Endothelial cell of umbilical vein (primary cell): ENCODE data around the gene RBM33. TPM values are rescaled to one million over a fixed set of nuclear protein-coding genes. Genes with fewer than 3 reads are reported as not detected.

ENCODE experiments used
- BruUV-seq: library from RNA; stranded (reverse); fragments of 400-500 nt; replicated peaks from 2 replicates; lab custom pipeline; 2021; lab: Mats Ljungman, UMichigan
- CTCF ChIA-PET: fragments of 300-600, 350-600 bp; sonication (Branson Sonifier 250); formaldehyde crosslinking; loops from one replicate; lab custom pipeline; 2021; ENCODE audit warnings: antibody characterized with exemption, inconsistent platforms; lab: Charles Lee
- POLR2A ChIA-PET: fragments of 300-600, 350-600 bp; sonication (Branson Sonifier 250); formaldehyde crosslinking; loops from one replicate; lab custom pipeline; 2021; ENCODE audit warnings: antibody characterized with exemption, inconsistent platforms; lab: Charles Lee
- DNase-seq: peaks from one replicate; pipeline ENCODE4 v3.0.0-alpha.2; 2011; ENCODE audit warnings: low read depth, low spot score
- FAIRE-seq: peaks from 2 replicates; lab custom pipeline; 2011; peaks lifted over from hg19 to GRCh38; lab: Jason Lieb, UNC
- H2AFZ ChIP-seq: 2 replicates; pipeline ENCODE4 v1.6.0; 2012; ENCODE audit warnings: low read depth, low read length, control low read depth, inconsistent platforms
- H3K27ac ChIP-seq: 2 replicates; pipeline ENCODE4 v1.5.1; 2011; ENCODE audit warnings: low read depth, mild to moderate bottlenecking, control low read depth, low read length, moderate library complexity; ENCODE audit not compliant: insufficient read depth
- H3K27me3 ChIP-seq, 2 experiments: 2 replicates each; pipeline versions ENCODE4 v1.6.0 to v1.6.1; 2011; ENCODE audit warnings: low read length in 2 of 2, mixed read lengths in 1 of 2; ENCODE audit not compliant: control insufficient read depth in 2 of 2, insufficient read depth in 2 of 2
- H3K36me3 ChIP-seq, 2 experiments: 2 replicates in 1 of 2; 3 replicates in 1 of 2; pipeline ENCODE4 v1.5.1; 2011; ENCODE audit warnings: low read length in 2 of 2, mild to moderate bottlenecking in 1 of 2, moderate library complexity in 1 of 2; ENCODE audit not compliant: control insufficient read depth in 2 of 2, insufficient read depth in 2 of 2; ENCODE audit errors: extremely low read depth in 1 of 2
- H3K4me1 ChIP-seq: 3 replicates; pipeline ENCODE4 v1.5.1; 2011; ENCODE audit warnings: mild to moderate bottlenecking, low read length; ENCODE audit not compliant: control insufficient read depth, insufficient read depth; ENCODE audit errors: extremely low read depth
- H3K4me2 ChIP-seq: 2 replicates; pipeline ENCODE4 v1.6.1; 2011; ENCODE audit warnings: low read length, control low read depth, mixed read lengths; ENCODE audit not compliant: insufficient read depth
- H3K4me3 ChIP-seq, 3 experiments: fragments of 200-600 bp in 1 of 3; sonication (generic), shearing (Covaris generic) in 1 of 3; replicated peaks in 1 of 3; 2 replicates each; pipeline ENCODE4 v1.5.1; 2011 to 2016; ENCODE audit warnings: control low read depth in 3 of 3, low read length in 3 of 3, mild to moderate bottlenecking in 2 of 3, inconsistent platforms in 1 of 3, low read depth in 1 of 3, moderate library complexity in 1 of 3; ENCODE audit not compliant: insufficient read depth in 1 of 3
- H3K79me2 ChIP-seq: 2 replicates; pipeline ENCODE4 v1.6.0; 2012; ENCODE audit warnings: low read length, inconsistent platforms; ENCODE audit not compliant: control insufficient read depth, insufficient read depth
- H3K9ac ChIP-seq: replicated peaks from 2 replicates; pipeline ENCODE3; 2011; ENCODE audit warnings: low read length, control low read depth; ENCODE audit not compliant: insufficient read depth; ENCODE audit errors: extremely low read depth
- H3K9me1 ChIP-seq: replicated peaks from 3 replicates; pipeline ENCODE4 v1.6.0; 2011; ENCODE audit warnings: mild to moderate bottlenecking, low read length; ENCODE audit not compliant: control insufficient read depth, insufficient read depth; ENCODE audit errors: extremely low read depth
- H3K9me3 ChIP-seq: replicated peaks from 2 replicates; pipeline ENCODE4 v1.5.1; 2012; ENCODE audit warnings: low read length, inconsistent platforms; ENCODE audit not compliant: control insufficient read depth, insufficient read depth
- H4K20me1 ChIP-seq: replicated peaks from 2 replicates; pipeline ENCODE3; 2011; ENCODE audit warnings: mild to moderate bottlenecking, low read length; ENCODE audit not compliant: control insufficient read depth, insufficient read depth; ENCODE audit errors: extremely low read depth
- CTCF ChIP-seq, 2 donors: IDR thresholded peaks; 1 replicate in 1 of 2; 2 replicates in 1 of 2; pipeline ENCODE4 v1.5.1; 2011; ENCODE audit warnings: low read length in 2 of 2, mild to moderate bottlenecking in 2 of 2, moderate library complexity in 2 of 2, control low read depth in 1 of 2, inconsistent platforms in 1 of 2, low read depth in 1 of 2; ENCODE audit not compliant: insufficient read depth in 1 of 2; ENCODE audit errors: extremely low read depth in 1 of 2
- EZH2 ChIP-seq: IDR thresholded peaks from 2 replicates; pipeline ENCODE4 v1.6.1; 2012; ENCODE audit warnings: borderline replicate concordance, low read depth, mild to moderate bottlenecking, moderate library complexity, low read length, inconsistent platforms; ENCODE audit not compliant: severe bottlenecking
- FOS ChIP-seq: IDR thresholded peaks from 2 replicates; pipeline ENCODE4 v1.6.1; 2011; ENCODE audit warnings: mild to moderate bottlenecking, low read length, moderate library complexity, borderline replicate concordance; ENCODE audit not compliant: insufficient read depth
- GATA2 ChIP-seq: IDR thresholded peaks from 2 replicates; pipeline ENCODE4 v1.7.0; 2011; ENCODE audit warnings: low read depth, mild to moderate bottlenecking, moderate library complexity, mixed read lengths, low read length; ENCODE audit not compliant: insufficient read length, insufficient read depth
- JUN ChIP-seq: IDR thresholded peaks from 2 replicates; pipeline ENCODE4 v1.6.1; 2011; ENCODE audit warnings: borderline replicate concordance, low read depth; ENCODE audit not compliant: insufficient read length, insufficient read depth
- MAX ChIP-seq: IDR thresholded peaks from 2 replicates; pipeline ENCODE4 v1.6.1; 2011; ENCODE audit not compliant: insufficient read depth, insufficient read length
- MYC ChIP-seq: IDR thresholded peaks from one replicate; pipeline ENCODE4 v1.6.1; 2011; ENCODE audit warnings: mild to moderate bottlenecking, low read depth, low read length
- POLR2A ChIP-seq: IDR thresholded peaks from 2 replicates; pipeline ENCODE4 v1.6.1; 2012; ENCODE audit warnings: low read depth, mild to moderate bottlenecking, control low read depth, low read length
- POLR2AphosphoS5 ChIP-seq: IDR thresholded peaks from 2 replicates; pipeline ENCODE4 v1.6.1; 2012; ENCODE audit warnings: low read depth, mild to moderate bottlenecking, control low read depth, low read length, moderate library complexity; ENCODE audit not compliant: insufficient read depth
- dilution Hi-C: fragments of 300-500 bp; cut with MboI; formaldehyde crosslinking; loops from one replicate; pipeline ENCODE4 v1.15.0; 2019; ENCODE audit warnings: low sequenced_read_pairs; ENCODE audit not compliant: extremely low pct_ligation_motif_present
- intact Hi-C: fragments of 100-400 bp; cut with micrococcal nuclease; formaldehyde crosslinking; loops from one replicate; pipeline ENCODE4 v1.10.0; 2022
- polyA plus RNA-seq, 4 experiments: library from polyadenylated mRNA; depleted of rRNA in 3 of 4; stranded (reverse) in 3 of 4; unstranded in 1 of 4; fragments of >200 nt; gene quantifications; 2 replicates each; pipeline versions ENCODE4 v1.2.1 to v1.2.3, GENCODE V29; 2011 to 2012; ENCODE audit warnings: missing spikeins in 1 of 4
- total RNA-seq: library from RNA; stranded (reverse); gene quantifications from 2 replicates; pipeline ENCODE4 v1.2.3, GENCODE V29; 2021

The RBM33 gene
- total and polyA plus RNA-seq, 2 donors (not counting 3 experiments of a cell fraction or from before 2014, with no cell fraction given) = 16.2 to 68.2 TPM

DNA sequence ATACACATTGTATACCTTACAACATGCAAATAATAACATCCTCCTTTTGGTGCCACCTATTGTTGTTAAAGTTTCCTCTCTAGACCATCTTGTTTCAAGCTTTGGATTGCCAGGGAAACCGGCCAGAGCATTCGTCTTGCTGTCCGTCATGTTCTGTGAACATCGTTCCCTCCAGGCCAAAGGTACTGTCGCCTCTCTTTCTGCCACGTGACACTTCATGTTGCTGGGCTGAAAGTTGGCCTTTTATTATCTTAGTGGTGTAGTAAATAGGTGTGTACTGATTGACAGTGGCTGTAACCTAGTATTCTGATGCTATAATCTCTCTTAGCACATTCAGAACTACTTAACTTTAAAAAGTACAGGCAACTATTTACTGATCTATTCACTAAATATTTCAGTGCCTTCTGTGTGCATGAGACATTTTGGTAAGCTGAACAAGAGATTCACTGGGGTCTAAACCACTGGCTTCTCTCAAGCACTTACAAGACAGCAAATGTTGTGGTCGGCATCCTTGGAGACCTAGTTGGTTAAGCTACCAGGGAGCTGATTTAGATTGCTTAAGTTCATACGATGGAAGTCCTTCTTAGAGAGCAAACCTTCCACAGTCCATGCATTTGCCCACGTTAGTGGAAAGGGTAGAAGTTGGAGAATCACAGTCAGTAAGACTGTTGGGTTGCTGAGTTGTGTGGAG lies 115.4 kb downstream of the RBM33 start:
- TF ChIP-seq MYC (no peak), CTCF (IDR thresholded peaks at IDR 0.05; ENCODE audit: extremely low read depth in 1 of 2, insufficient read depth in 1 of 2, low read depth in 1 of 2, low read length in 2 of 2) (no peak), FOS (no peak)
- Histone ChIP-seq H3K4me2 (no peak overlapping the region), H3K4me3 (no peak overlapping the region), H3K9me3 (no peaks in the 10 kb centered on the region), H3K9me1 (no peaks in the 10 kb centered on the region), H3K9ac (no peak overlapping the region), H3K27ac (no peak overlapping the region), H2AFZ (no peak overlapping the region), H3K4me1 (peaks cover 16% of the 10 kb centered on the region), H4K20me1 (peaks cover 4% of the 10 kb centered on the region), H3K27me3 (no peaks in the 10 kb centered on the region), H3K79me2 (peaks cover 49% of the 10 kb centered on the region), H3K36me3 (peaks cover 0 to 3% of the 10 kb centered on the region in 2 experiments)
- no TSS peak for BruUV-seq
- CTCF ChIA-PET = interaction anchor here (1.3 to 1.8 kb wide), 2 partner anchors 8 to 161 kb away, joined by 3 to 9 read pairs; no protein-coding TSS in a partner anchor
- intact Hi-C loops (loop anchor here (10.0 kb wide), 2 partner anchors 305 to 465 kb away; partner anchors contain the start of genes EN2 and INSIG1), dilution Hi-C loops (no loop called here)
- DNase-seq = no peak
- POLR2A ChIA-PET = no interaction called here
- FAIRE-seq = no peak

DNA sequence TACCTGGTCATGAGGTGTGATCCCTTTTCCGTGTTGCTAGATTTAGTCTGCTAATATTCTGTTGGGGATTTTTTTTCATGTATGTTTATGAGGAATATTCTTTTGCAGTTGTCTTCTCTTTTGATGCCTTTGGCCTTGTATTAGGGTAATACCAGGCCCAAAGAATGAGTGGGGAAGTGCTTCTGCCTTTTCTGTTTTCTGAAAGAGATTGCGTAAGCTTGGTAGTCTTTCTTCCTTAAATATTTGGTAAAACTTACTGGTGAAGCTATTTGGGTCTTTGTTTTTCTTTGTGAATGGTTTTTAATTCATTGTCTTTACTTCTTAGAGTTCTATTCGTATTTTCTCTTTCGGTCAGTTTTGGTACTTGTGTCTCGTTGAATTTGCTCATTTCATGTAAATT lies 116.7 kb downstream of the RBM33 start:
- H3K36me3 ChIP-seq = peaks cover 0 to 6% of the 10 kb centered on the region in 2 experiments
- dilution Hi-C loops = no loop called here
- POLR2A ChIA-PET = no interaction called here

More for the DNA sequence above, 116.7 kb downstream of the RBM33 start:
- Histone ChIP-seq H4K20me1 (no peaks in the 10 kb centered on the region), H3K9me3 (no peaks in the 10 kb centered on the region), H3K4me1 (peaks cover 16% of the 10 kb centered on the region), H3K4me3 (no peak overlapping the region), H2AFZ (no peak overlapping the region), H3K4me2 (no peak overlapping the region), H3K27me3 (no peaks in the 10 kb centered on the region), H3K79me2 (peaks cover 43% of the 10 kb centered on the region), H3K27ac (no peak overlapping the region), H3K9ac (no peak overlapping the region), H3K9me1 (no peaks in the 10 kb centered on the region)
- TF ChIP-seq MYC = no peak
- no peak for TF ChIP-seq POLR2A
- TF ChIP-seq GATA2 = no peak
- no peak for TF ChIP-seq CTCF (IDR thresholded peaks at IDR 0.05; ENCODE audit: extremely low read depth in 1 of 2, insufficient read depth in 1 of 2, low read depth in 1 of 2, low read length in 2 of 2)
- no peak for TF ChIP-seq POLR2AphosphoS5
- no peak for TF ChIP-seq JUN
- no peak for TF ChIP-seq EZH2
- TF ChIP-seq MAX = no peak
- no peak for TF ChIP-seq FOS
- no TSS peak for BruUV-seq
- no peak for DNase-seq
- intact Hi-C loops = loop anchor here (10.0 kb wide), 2 partner anchors 306 to 466 kb away; partner anchors contain the start of genes EN2 and INSIG1
- no peak for FAIRE-seq
- CTCF ChIA-PET = interaction anchor here (1.6 to 2.3 kb wide), 2 partner anchors 86 to 162 kb away, joined by 3 to 23 read pairs; no protein-coding TSS in a partner anchor
